Ascending aorta (tissue), 2 donors: Measurements from ENCODE around the gene ATG4B. TPM values are rescaled to one million over a fixed set of nuclear protein-coding genes. Genes with fewer than 3 reads are reported as not detected.
"Not testable (repeated sequence)": the region's sequence is repeated elsewhere in the genome, so short reads cannot be mapped to it uniquely, and the experiment has no call there.

ENCODE experiments used
- DNase-seq, 2 donors: peaks; one replicate each; pipeline ENCODE4 v3.0.0-alpha.2; 2019; ENCODE audit warnings: low spot score in 2 of 2
- H3K27ac ChIP-seq, 2 donors: fragments of 200-600 bp; sonication (generic); one replicate each; pipeline ENCODE4 v1.5.1; 2016 to 2017; ENCODE audit warnings: mild to moderate bottlenecking in 1 of 2
- H3K27me3 ChIP-seq: fragments of 200-600 bp; sonication (generic); one replicate; pipeline ENCODE4 v1.5.1; 2017
- H3K36me3 ChIP-seq, 2 donors: fragments of 200-600 bp; sonication (generic); one replicate each; pipeline ENCODE4 v1.5.1; 2016
- H3K4me1 ChIP-seq, 2 donors: fragments of 200-600 bp; sonication (generic); one replicate each; pipeline ENCODE4 v1.5.1; 2016 to 2017; ENCODE audit warnings: mild to moderate bottlenecking in 1 of 2
- H3K4me3 ChIP-seq, 2 donors: fragments of 200-600 bp; sonication (generic); one replicate each; pipeline ENCODE4 v1.5.1; 2016 to 2017; ENCODE audit warnings: mild to moderate bottlenecking in 1 of 2
- H3K9me3 ChIP-seq, 2 donors: fragments of 200-600 bp; sonication (generic); one replicate each; pipeline ENCODE4 v1.5.1; 2016
- intact Hi-C: fragments of 100-400 bp; cut with DNase I; formaldehyde crosslinking; loops from one replicate; pipeline ENCODE4 v1.15.1; 2023
- total RNA-seq: library from RNA; depleted of rRNA; stranded (reverse); fragments of >200 nt; gene quantifications from one replicate; pipeline ENCODE4 v1.1.0, GENCODE V29; 2016
- TF ChIP-seq, protein P1 (sequence below), 3 experiments: fragments of 200-600 bp in 2 of 3; fragments of 450-650 bp in 1 of 3; sonication (generic) in 2 of 3; IDR thresholded peaks; one replicate each; pipeline ENCODE4 v1.5.1; 2016 to 2019; ENCODE audit warnings: antibody characterized with exemption in 3 of 3, mild to moderate bottlenecking in 1 of 3, moderate library complexity in 1 of 3

ATG4B gene
- total RNA-seq, 1 donor from 2014 or later = 225 TPM

GRCh38 chr2:241659150-241659739, 21.8 kb downstream of the ATG4B start:
- H3K27ac ChIP-seq = no peak overlapping the region
- H3K4me1 ChIP-seq = no peaks in the 10 kb centered on the region
- no peak for DNase-seq
- no peak overlapping the region for H3K4me3 ChIP-seq
- H3K27me3 ChIP-seq = no peaks in the 10 kb centered on the region
- peaks cover 53 to 75% of the 10 kb centered on the region in 2 donors for H3K36me3 ChIP-seq
- intact Hi-C loops = no loop called here
- H3K9me3 ChIP-seq = no peaks in the 10 kb centered on the region
- TF ChIP-seq, protein P1, sequence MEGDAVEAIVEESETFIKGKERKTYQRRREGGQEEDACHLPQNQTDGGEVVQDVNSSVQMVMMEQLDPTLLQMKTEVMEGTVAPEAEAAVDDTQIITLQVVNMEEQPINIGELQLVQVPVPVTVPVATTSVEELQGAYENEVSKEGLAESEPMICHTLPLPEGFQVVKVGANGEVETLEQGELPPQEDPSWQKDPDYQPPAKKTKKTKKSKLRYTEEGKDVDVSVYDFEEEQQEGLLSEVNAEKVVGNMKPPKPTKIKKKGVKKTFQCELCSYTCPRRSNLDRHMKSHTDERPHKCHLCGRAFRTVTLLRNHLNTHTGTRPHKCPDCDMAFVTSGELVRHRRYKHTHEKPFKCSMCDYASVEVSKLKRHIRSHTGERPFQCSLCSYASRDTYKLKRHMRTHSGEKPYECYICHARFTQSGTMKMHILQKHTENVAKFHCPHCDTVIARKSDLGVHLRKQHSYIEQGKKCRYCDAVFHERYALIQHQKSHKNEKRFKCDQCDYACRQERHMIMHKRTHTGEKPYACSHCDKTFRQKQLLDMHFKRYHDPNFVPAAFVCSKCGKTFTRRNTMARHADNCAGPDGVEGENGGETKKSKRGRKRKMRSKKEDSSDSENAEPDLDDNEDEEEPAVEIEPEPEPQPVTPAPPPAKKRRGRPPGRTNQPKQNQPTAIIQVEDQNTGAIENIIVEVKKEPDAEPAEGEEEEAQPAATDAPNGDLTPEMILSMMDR (IDR thresholded peaks at IDR 0.05) = peak; percentile 30 to 45 (median 32)

DNA sequence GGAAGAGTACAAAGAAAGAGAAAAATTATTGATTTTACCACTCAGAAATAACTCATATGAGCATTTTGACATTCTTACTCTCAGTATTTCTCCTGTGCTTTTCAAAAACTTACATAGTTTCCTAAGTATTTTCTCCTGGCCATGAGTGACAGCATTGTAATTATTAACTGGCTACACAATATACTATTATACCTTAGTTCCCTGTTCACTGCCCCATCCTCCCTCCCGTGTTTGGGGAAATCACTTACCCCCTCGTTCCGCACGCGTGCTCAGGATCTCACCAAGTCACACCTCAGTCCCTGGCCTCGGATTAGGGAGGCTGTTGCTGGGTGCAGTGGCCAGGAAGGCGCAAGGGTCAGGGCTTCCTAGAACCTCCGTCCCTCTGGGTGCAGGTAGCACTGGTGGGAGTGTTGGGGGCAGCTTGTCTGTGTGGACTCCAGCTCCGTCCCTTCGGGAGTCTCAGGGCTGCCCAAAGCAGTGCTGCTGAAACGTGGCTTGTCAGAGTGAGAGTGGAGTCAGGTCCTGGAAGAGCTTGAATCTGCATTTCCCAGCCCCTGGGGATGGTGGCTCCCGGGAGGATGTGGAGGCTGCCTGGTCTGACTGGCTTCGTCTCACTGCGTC, 23.2 kb downstream of the ATG4B start:
- no peaks in the 10 kb centered on the region for H3K27me3 ChIP-seq
- no peak for DNase-seq
- no peaks in the 10 kb centered on the region for H3K4me1 ChIP-seq
- peaks cover 39 to 61% of the 10 kb centered on the region in 2 donors for H3K36me3 ChIP-seq
- no peaks in the 10 kb centered on the region for H3K9me3 ChIP-seq
- TF ChIP-seq, protein P1 (IDR thresholded peaks at IDR 0.05) = no peak
- no peak overlapping the region for H3K4me3 ChIP-seq
- intact Hi-C loops = no loop called here
- H3K27ac ChIP-seq = no peak overlapping the region

DNA sequence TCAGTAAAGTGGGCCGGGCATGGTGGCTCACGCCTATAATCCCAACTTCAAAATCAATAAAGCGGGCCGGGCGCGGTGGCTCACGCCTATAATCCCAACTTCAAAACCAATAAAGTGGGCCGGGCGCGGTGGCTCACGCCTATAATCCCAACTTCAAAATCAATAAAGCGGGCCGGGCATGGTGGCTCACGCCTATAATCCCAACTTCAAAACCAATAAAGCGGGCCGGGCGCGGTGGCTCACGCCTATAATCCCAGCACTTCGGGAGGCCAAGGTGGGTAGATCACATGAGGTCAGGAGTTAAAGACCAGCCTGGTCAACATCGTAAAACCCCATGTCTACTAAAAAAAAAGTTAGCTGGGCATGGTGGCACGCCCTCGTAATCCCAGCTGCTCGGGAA, 25.2 kb downstream of the ATG4B start:
- DNase-seq, H3K4me1 ChIP-seq, H3K4me3 ChIP-seq, H3K27me3 ChIP-seq, intact Hi-C loops, H3K9me3 ChIP-seq, H3K27ac ChIP-seq: not testable (repeated sequence)
- H3K36me3 ChIP-seq = peaks cover 47 to 60% of the 10 kb centered on the region in 2 donors

GRCh38 chr2:241665731-241666440, 28.4 kb downstream of the ATG4B start:
- intact Hi-C loops = no loop called here
- Histone ChIP-seq H3K27ac (no peak overlapping the region), H3K27me3 (no peaks in the 10 kb centered on the region), H3K4me3 (no peak overlapping the region), H3K36me3 (peaks cover 58 to 60% of the 10 kb centered on the region in 2 donors), H3K4me1 (no peaks in the 10 kb centered on the region), H3K9me3 (no peaks in the 10 kb centered on the region)
- DNase-seq = no peak
- TF ChIP-seq, protein P1 (IDR thresholded peaks at IDR 0.05) = no peak

DNA sequence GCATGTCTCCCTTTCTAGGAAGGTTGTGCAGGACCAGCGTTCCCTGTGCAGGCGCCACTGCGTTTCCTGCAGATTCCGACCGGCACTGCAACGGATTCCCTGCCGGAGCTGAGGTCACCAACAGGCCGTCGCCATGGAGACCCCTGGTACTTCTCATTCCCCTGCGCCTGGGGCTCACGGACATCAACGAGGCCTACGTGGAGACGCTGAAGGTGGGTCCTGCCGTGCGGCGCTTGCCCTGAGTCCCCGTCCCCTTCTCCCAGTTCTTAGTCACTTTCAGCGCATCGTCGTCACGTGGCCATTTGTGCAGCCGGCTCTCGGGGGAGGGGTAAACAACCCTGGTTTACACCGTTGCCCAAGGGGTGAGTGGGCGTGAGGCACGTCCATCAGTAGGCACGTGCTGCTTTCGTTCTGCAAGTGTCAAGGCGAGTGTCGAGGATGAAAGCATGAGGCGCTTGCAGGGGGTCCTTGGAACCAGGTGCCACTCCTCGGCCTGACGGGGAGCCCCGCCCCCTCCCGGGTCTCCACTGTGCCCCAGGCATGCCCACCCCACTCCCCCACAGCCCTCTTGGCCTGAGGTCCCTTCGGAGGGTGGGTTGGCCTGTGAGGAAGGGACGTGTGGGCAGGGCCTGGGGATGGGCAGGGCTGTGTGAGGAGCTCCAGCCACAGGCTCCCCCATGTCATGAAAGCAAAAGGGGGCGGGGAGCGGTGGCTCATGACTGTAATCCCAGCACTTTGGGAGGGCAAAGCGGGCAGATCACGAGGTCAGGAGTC, 29.3 kb downstream of the ATG4B start:
- no peak overlapping the region for H3K4me3 ChIP-seq
- DNase-seq = no peak
- no peak overlapping the region for H3K27ac ChIP-seq
- no peaks in the 10 kb centered on the region for H3K9me3 ChIP-seq
- no peaks in the 10 kb centered on the region for H3K4me1 ChIP-seq
- TF ChIP-seq, protein P1 (IDR thresholded peaks at IDR 0.05) = no peak
- no peaks in the 10 kb centered on the region for H3K27me3 ChIP-seq
- intact Hi-C loops = no loop called here
- H3K36me3 ChIP-seq = peaks cover 59 to 60% of the 10 kb centered on the region in 2 donors
